B cell (primary cell): ENCODE data around the gene KHDC4. TPM values are rescaled to one million over a fixed set of nuclear protein-coding genes. Genes with fewer than 3 reads are reported as not detected.

ENCODE experiments used
- ATAC-seq: fragments of 200-7000 bp; cut with Tn5 transposase; one replicate; pipeline ENCODE4 v1.10.0; 2021; ENCODE audit warnings: low read depth, mild to moderate bottlenecking, moderate number of reproducible peaks, moderate library complexity
- CTCF ChIA-PET: fragments of 350-600 bp; sonication (Branson Sonifier 250); formaldehyde crosslinking; loops from one replicate; lab custom pipeline; 2021; ENCODE audit warnings: antibody characterized with exemption, inconsistent platforms; lab: Charles Lee
- POLR2A ChIA-PET: fragments of 350-600 bp; sonication (Branson Sonifier 250); formaldehyde crosslinking; loops from one replicate; lab custom pipeline; 2021; ENCODE audit warnings: antibody characterized with exemption; lab: Charles Lee
- DNase-seq: peaks from one replicate; pipeline ENCODE4 v3.0.0; 2013
- H2AFZ ChIP-seq: 2 replicates; pipeline ENCODE4 v1.6.1; 2012; ENCODE audit warnings: mild to moderate bottlenecking, low read depth, low read length; ENCODE audit not compliant: insufficient read depth, poor library complexity, severe bottlenecking
- H3K27ac ChIP-seq, 2 donors: 1 replicate in 1 of 2; 2 replicates in 1 of 2; pipeline ENCODE4 v1.5.1; 2012 to 2013; ENCODE audit warnings: low read length in 2 of 2, mild to moderate bottlenecking in 2 of 2, moderate library complexity in 1 of 2
- H3K27me3 ChIP-seq, 4 experiments: fragments of 200-600 bp in 1 of 4; sonication (generic) in 1 of 4; replicated peaks in 1 of 4; 1 replicate in 2 of 4; 2 replicates in 2 of 4; pipeline versions ENCODE4 v1.6.1 to v1.7.0; 2013 to 2016; ENCODE audit warnings: low read length in 3 of 4, mild to moderate bottlenecking in 2 of 4, mixed read lengths in 1 of 4, moderate library complexity in 1 of 4; ENCODE audit not compliant: insufficient read depth in 4 of 4, control insufficient read depth in 3 of 4; ENCODE audit errors: control extremely low read depth in 1 of 4
- H3K36me3 ChIP-seq, 2 experiments: replicated peaks in 1 of 2; 1 replicate in 1 of 2; 2 replicates in 1 of 2; pipeline versions ENCODE4 v1.6.1 to v1.7.1; 2013; ENCODE audit warnings: low read length in 1 of 2; ENCODE audit not compliant: insufficient read depth in 2 of 2, control insufficient read depth in 1 of 2; ENCODE audit errors: control extremely low read depth in 1 of 2, extremely low read depth in 1 of 2
- H3K4me1 ChIP-seq, 2 donors: fragments of 200-600 bp in 1 of 2; sonication (generic) in 1 of 2; 1 replicate in 1 of 2; 2 replicates in 1 of 2; pipeline versions ENCODE4 v1.5.1 to v1.6.1; 2013 to 2017; ENCODE audit warnings: low read length in 2 of 2; ENCODE audit not compliant: control insufficient read depth in 2 of 2, insufficient read depth in 2 of 2
- H3K4me2 ChIP-seq: replicated peaks from 2 replicates; pipeline ENCODE3; 2012; ENCODE audit warnings: mild to moderate bottlenecking, low read depth, low read length; ENCODE audit not compliant: poor library complexity, severe bottlenecking
- H3K4me3 ChIP-seq, 5 experiments: fragments of 200-600 bp in 1 of 5; sonication (generic) in 1 of 5; 1 replicate in 3 of 5; 2 replicates in 2 of 5; pipeline versions ENCODE4 v1.5.1 to v1.7.0; 2011 to 2016; ENCODE audit warnings: low read length in 4 of 5, mild to moderate bottlenecking in 4 of 5, low read depth in 2 of 5, control low read depth in 1 of 5, moderate library complexity in 1 of 5; ENCODE audit not compliant: insufficient read depth in 1 of 5; ENCODE audit errors: control extremely low read depth in 1 of 5, extremely low read depth in 1 of 5
- H3K79me2 ChIP-seq: fragments of 200-600 bp; sonication (generic); one replicate; pipeline ENCODE4 v1.6.0; 2016; ENCODE audit warnings: low read length; ENCODE audit not compliant: control insufficient read depth, insufficient read depth
- H3K9ac ChIP-seq: fragments of 200-600 bp; sonication (generic); 2 replicates; pipeline ENCODE4 v1.6.1; 2017; ENCODE audit warnings: mild to moderate bottlenecking, low read length, moderate library complexity
- H3K9me3 ChIP-seq, 3 donors: one replicate each; pipeline versions ENCODE4 v1.6.1 to v1.7.1; 2013; ENCODE audit warnings: low read length in 2 of 3; ENCODE audit not compliant: control insufficient read depth in 2 of 3, insufficient read depth in 1 of 3; ENCODE audit errors: control extremely low read depth in 1 of 3
- H4K20me1 ChIP-seq: 2 replicates; pipeline ENCODE4 v1.6.0; 2012; ENCODE audit warnings: mild to moderate bottlenecking, low read length; ENCODE audit not compliant: insufficient read depth, control insufficient read depth, poor library complexity, severe bottlenecking
- H3K27ac Mint-ChIP-seq: one replicate; pipeline ENCODE4 v1.8.0; 2021; ENCODE audit warnings: mixed read lengths
- H3K27me3 Mint-ChIP-seq: one replicate; pipeline ENCODE4 v1.8.0; 2021; ENCODE audit warnings: mixed read lengths
- H3K4me1 Mint-ChIP-seq: one replicate; pipeline ENCODE4 v1.8.0; 2021; ENCODE audit warnings: mixed read lengths
- H3K4me3 Mint-ChIP-seq: one replicate; pipeline ENCODE4 v1.8.0; 2021; ENCODE audit warnings: mixed read lengths
- H3K9me3 Mint-ChIP-seq: one replicate; pipeline ENCODE4 v1.8.0; 2022; ENCODE audit warnings: mixed read lengths; ENCODE audit not compliant: insufficient read depth
- EZH2 ChIP-seq: IDR thresholded peaks from 2 replicates; pipeline ENCODE4 v1.6.1; 2012; ENCODE audit warnings: borderline replicate concordance, low read depth, mild to moderate bottlenecking, moderate library complexity, low read length; ENCODE audit not compliant: insufficient read depth, poor library complexity, severe bottlenecking
- WGBS: methylation state at CpG from one replicate; pipeline ENCODE4 v1.1.5; 2013; ENCODE audit warnings: missing lambda C conversion rate; ENCODE audit not compliant: insufficient coverage; 5-methylcytosine and 5-hydroxymethylcytosine counted together
- intact Hi-C: fragments of 100-400 bp; cut with micrococcal nuclease; formaldehyde crosslinking; loops from one replicate; pipeline ENCODE4 v1.10.0; 2022
- polyA plus RNA-seq: library from polyadenylated mRNA; depleted of rRNA; stranded (reverse); fragments of >200 nt; gene quantifications from 2 replicates; pipeline ENCODE4 v1.2.3, GENCODE V29; 2012
- total RNA-seq, 2 donors: library from RNA; stranded (reverse); fragments of 120-200 nt in 1 of 2; gene quantifications; 1 replicate in 1 of 2; 2 replicates in 1 of 2; pipeline versions ENCODE4 v1.2.3 to v1.2.4, GENCODE V29; 2013 to 2022
- TF ChIP-seq, protein P1 (sequence below): fragments of 200-600 bp; IDR thresholded peaks from one replicate; pipeline ENCODE4 v1.8.0; 2022; ENCODE audit warnings: antibody characterized with exemption, mild to moderate bottlenecking

Gene KHDC4
- total and polyA plus RNA-seq, 2 donors (not counting 1 experiment from before 2014, with no cell fraction given), result 51.3 to 122 TPM

DNA sequence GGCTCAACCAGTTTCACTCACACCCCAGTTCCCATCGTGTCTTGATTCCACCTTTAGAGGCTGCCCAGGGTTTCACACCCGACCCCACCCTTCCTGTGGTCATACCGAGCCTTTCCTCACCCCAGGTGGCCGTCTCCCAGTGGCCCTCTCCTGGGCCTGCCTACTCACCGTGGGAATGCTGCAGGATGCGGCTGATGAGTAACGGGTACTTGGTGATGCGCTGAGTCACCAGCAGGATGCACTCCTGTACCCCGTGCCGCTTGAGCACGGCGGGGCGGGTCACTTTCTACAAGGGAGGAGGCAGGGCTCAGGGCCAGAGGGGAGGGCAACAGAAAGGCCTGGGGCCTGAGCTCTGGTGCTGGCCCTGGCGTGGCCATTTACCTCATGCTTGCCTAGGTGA lies 27.7 kb upstream of the KHDC4 start:
- no peaks in the 10 kb centered on the region for H3K27me3 Mint-ChIP-seq
- peaks cover 80% of the 10 kb centered on the region for H3K79me2 ChIP-seq
- no peak for TF ChIP-seq EZH2
- TF ChIP-seq, protein P1, sequence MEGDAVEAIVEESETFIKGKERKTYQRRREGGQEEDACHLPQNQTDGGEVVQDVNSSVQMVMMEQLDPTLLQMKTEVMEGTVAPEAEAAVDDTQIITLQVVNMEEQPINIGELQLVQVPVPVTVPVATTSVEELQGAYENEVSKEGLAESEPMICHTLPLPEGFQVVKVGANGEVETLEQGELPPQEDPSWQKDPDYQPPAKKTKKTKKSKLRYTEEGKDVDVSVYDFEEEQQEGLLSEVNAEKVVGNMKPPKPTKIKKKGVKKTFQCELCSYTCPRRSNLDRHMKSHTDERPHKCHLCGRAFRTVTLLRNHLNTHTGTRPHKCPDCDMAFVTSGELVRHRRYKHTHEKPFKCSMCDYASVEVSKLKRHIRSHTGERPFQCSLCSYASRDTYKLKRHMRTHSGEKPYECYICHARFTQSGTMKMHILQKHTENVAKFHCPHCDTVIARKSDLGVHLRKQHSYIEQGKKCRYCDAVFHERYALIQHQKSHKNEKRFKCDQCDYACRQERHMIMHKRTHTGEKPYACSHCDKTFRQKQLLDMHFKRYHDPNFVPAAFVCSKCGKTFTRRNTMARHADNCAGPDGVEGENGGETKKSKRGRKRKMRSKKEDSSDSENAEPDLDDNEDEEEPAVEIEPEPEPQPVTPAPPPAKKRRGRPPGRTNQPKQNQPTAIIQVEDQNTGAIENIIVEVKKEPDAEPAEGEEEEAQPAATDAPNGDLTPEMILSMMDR, result no peak
- H3K4me1 Mint-ChIP-seq, result peaks cover 66% of the 10 kb centered on the region
- intact Hi-C loops, result no loop called here
- peak overlapping the region; percentile 82 for H3K27ac Mint-ChIP-seq
- H3K27me3 ChIP-seq, result no peaks in the 10 kb centered on the region
- peaks cover 10 to 89% of the 10 kb centered on the region in 2 experiments for H3K36me3 ChIP-seq
- H3K9ac ChIP-seq, result no peak overlapping the region
- WGBS, result 64% methylated on average over 12 of the region's 14 CpGs
- POLR2A ChIA-PET, result interaction anchor here (1.0 to 4.4 kb wide), 5 partner anchors 12 to 28 kb away, joined by 4 to 33 read pairs (median 7); partner anchors contain the start of gene ARHGEF2
- no peaks in the 10 kb centered on the region for H3K9me3 ChIP-seq
- H3K4me2 ChIP-seq, result peak overlapping the region; percentile 15
- H3K27ac ChIP-seq, result peak overlapping the region; percentile 28 to 69
- no peak overlapping the region for H2AFZ ChIP-seq
- ATAC-seq (no peak), DNase-seq (no peak)
- no peak overlapping the region for H3K4me3 ChIP-seq
- H3K4me3 Mint-ChIP-seq, result peak overlapping the region; percentile 59
- no peaks in the 10 kb centered on the region for H3K9me3 Mint-ChIP-seq
- peaks cover 41 to 68% of the 10 kb centered on the region in 2 donors for H3K4me1 ChIP-seq
- peaks cover 61% of the 10 kb centered on the region for H4K20me1 ChIP-seq
- CTCF ChIA-PET, result interaction anchor here (2.5 to 5.0 kb wide), 4 partner anchors 14 to 28 kb away, joined by 5 to 41 read pairs (median 28); partner anchors contain the start of gene ARHGEF2

DNA sequence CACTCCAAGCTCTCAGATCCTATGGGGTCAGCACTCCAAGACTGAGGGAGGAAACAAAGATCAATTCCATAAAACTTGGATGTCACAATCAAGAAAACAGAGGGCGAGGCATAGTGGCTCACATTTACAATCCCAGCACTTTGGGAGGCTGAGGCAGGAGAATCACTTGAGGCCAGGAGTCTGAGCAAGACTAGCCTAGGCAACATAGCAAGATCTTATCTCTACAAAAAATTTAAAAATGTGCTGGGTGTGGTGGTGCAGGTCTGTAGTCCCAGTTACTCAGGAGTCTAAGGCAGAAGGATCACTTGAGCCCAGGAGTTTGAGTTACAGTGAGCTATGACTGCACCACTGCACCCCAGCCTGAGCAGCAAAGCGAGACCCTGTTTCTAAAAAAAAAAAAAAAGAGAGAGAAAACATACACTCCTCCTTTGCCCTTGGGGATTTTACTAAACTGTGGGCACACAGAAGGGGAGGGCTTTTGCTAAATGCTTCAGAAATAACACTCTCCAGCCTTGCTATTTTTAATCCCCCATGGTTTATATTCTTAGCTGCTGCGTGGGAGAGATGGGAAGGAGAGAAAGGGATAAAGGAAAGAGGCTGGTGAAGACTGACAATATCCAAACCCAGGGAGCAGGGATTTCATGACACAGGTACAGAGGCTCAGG lies 26.0 kb upstream of the KHDC4 start:
- WGBS, result no CpG with 5 or more reads among the region's 3 CpGs
- peaks cover 47% of the 10 kb centered on the region for H4K20me1 ChIP-seq
- H3K79me2 ChIP-seq, result peaks cover 64% of the 10 kb centered on the region
- ATAC-seq, result peak; percentile 86
- ChIA-PET POLR2A (interaction anchor here (0.5 to 4.4 kb wide), 10 partner anchors 11 to 74 kb away, joined by 3 to 33 read pairs (median 4); partner anchors contain the start of genes ARHGEF2 and KHDC4), CTCF (interaction anchor here (0.7 to 5.0 kb wide), 15 partner anchors 10 to 33 kb away, joined by 3 to 41 read pairs (median 4); partner anchors contain the start of genes ARHGEF2 and KHDC4)
- H3K4me3 ChIP-seq, result peak overlapping the region in 2 of 5 experiments; percentile 11 to 29
- no peak for TF ChIP-seq EZH2
- TF ChIP-seq, protein P1, result no peak
- peaks cover 38 to 51% of the 10 kb centered on the region in 2 donors for H3K4me1 ChIP-seq
- H3K9me3 Mint-ChIP-seq, result no peaks in the 10 kb centered on the region
- H3K27ac Mint-ChIP-seq, result peak overlapping the region; percentile 82
- peaks cover 53% of the 10 kb centered on the region for H3K4me1 Mint-ChIP-seq
- H3K9me3 ChIP-seq, result no peaks in the 10 kb centered on the region
- H3K27me3 ChIP-seq, result no peaks in the 10 kb centered on the region
- intact Hi-C loops, result loop anchor here (1.0 kb wide), 3 partner anchors 14 to 29 kb away; no protein-coding TSS in a partner anchor
- peak; percentile 51 for DNase-seq
- peak overlapping the region; percentile 65 for H3K4me3 Mint-ChIP-seq
- H3K4me2 ChIP-seq, result peak overlapping the region; percentile 70
- no peaks in the 10 kb centered on the region for H3K27me3 Mint-ChIP-seq
- H2AFZ ChIP-seq, result no peak overlapping the region
- H3K9ac ChIP-seq, result peak overlapping the region; percentile 36
- peaks cover 7 to 87% of the 10 kb centered on the region in 2 experiments for H3K36me3 ChIP-seq
- peak overlapping the region; percentile 51 to 69 for H3K27ac ChIP-seq
